ENCODE data around the gene TNFRSF1A. TPM values are rescaled to one million over a fixed set of nuclear protein-coding genes. Genes with fewer than 3 reads are reported as not detected.

The TNFRSF1A gene
- total and polyA plus RNA-seq, 2 of the 13 experiments (the other 11 are each of a cell fraction or from before 2014, with no cell fraction given): 41.5 to 61.2 TPM

- TF ChIP-seq ZBTB40 (IDR thresholded peaks at IDR 0.05): no peak
- no peak; the same call in none of the 2 replicates for TF ChIP-seq ZBTB40 (CRISPR knock-in tag; IDR thresholded peaks at IDR 0.05)
- TF ChIP-seq ZNF773 (CRISPR knock-in tag; IDR thresholded peaks at IDR 0.05; ENCODE audit: borderline replicate concordance): no peak
- peak; percentile 23; the same call in 1 of the 2 replicates for TF ChIP-seq ZNF503 (CRISPR knock-in tag; IDR thresholded peaks at IDR 0.05)
- TF ChIP-seq U2AF1 (optimal IDR thresholded peaks at IDR 0.05; ENCODE audit: low read depth, low read length): peak; percentile 57
- 0 out of 2 replicates have a peak, but pooled peaks have one; percentile 14 for TF ChIP-seq KAT8 (CRISPR knock-in tag; IDR thresholded peaks at IDR 0.05)
- TF ChIP-seq RELA (CRISPR knock-in tag; IDR thresholded peaks at IDR 0.05): no peak
- TF ChIP-seq ZNF639 (CRISPR knock-in tag; conservative IDR thresholded peaks at IDR 0.05): peak; percentile 37; the same call in 1 of the 2 replicates
- TF ChIP-seq DZIP1 (CRISPR knock-in tag; IDR thresholded peaks at IDR 0.05): no peak
- peak; percentile 67; the same call in 1 of the 2 replicates for TF ChIP-seq NFE2 (CRISPR knock-in tag; IDR thresholded peaks at IDR 0.05)
- TF ChIP-seq ZNF749 (CRISPR knock-in tag; IDR thresholded peaks at IDR 0.05; ENCODE audit: borderline replicate concordance): 0 out of 2 replicates have a peak, but pooled peaks have one; percentile 33
- 0 out of 2 replicates have a peak, but pooled peaks have one; percentile 7 for TF ChIP-seq ZNF777 (CRISPR knock-in tag; IDR thresholded peaks at IDR 0.05)
- no peak for TF ChIP-seq ZNF772 (CRISPR knock-in tag; IDR thresholded peaks at IDR 0.05)
These were observed 5.6 kb downstream of the TNFRSF1A start (continued) for GRCh38 chr12:6336079-6336888.
